Breast epithelium (tissue), 3 donors: ENCODE results near the gene RASSF6.

ENCODE experiments used
- CTCF ChIP-seq, 3 donors: fragments of 450-650 bp; IDR thresholded peaks; one replicate each; pipeline ENCODE4 v1.5.1; 2016 to 2017; ENCODE audit warnings: antibody characterized with exemption in 3 of 3, mild to moderate bottlenecking in 3 of 3, moderate library complexity in 3 of 3
- POLR2A ChIP-seq: fragments of 450-650 bp; IDR thresholded peaks from one replicate; pipeline ENCODE4 v1.6.1; 2016; ENCODE audit warnings: antibody characterized with exemption, mild to moderate bottlenecking, moderate library complexity
- POLR2AphosphoS5 ChIP-seq, 3 donors: sonication (generic); formaldehyde crosslinking; IDR thresholded peaks; one replicate each; pipeline ENCODE4 v1.6.1; 2017; ENCODE audit warnings: antibody characterized with exemption in 3 of 3

- TF ChIP-seq POLR2A (no peak), CTCF (IDR thresholded peaks at IDR 0.05) (no peak), POLR2AphosphoS5 (IDR thresholded peaks at IDR 0.05) (no peak)
Measured at GRCh38 chr4:73664470-73664869, 44.2 kb upstream of the RASSF6 start.
